HCT116 (cell line): ENCODE data around the gene NDUFAF2. TPM values are rescaled to one million over a fixed set of nuclear protein-coding genes. Genes with fewer than 3 reads are reported as not detected.

ENCODE experiments used
- ATAC-seq: fragments of 200-7000 bp; cut with Tn5 transposase; 2 replicates; pipeline ENCODE4 v1.9.1; 2020; ENCODE audit warnings: mild to moderate bottlenecking, moderate library complexity
- BruUV-seq: library from RNA; stranded (reverse); fragments of 400-500 nt; replicated peaks from 2 replicates; lab custom pipeline; 2021; lab: Mats Ljungman, UMichigan
- CTCF ChIA-PET: fragments of 300-600 bp; sonication (Branson Sonifier 250); formaldehyde crosslinking; loops from one replicate; lab custom pipeline; 2021; ENCODE audit warnings: antibody characterized with exemption; lab: Charles Lee
- POLR2A ChIA-PET: fragments of 300-600, 350-600 bp; sonication (Branson Sonifier 250); formaldehyde crosslinking; loops from one replicate; lab custom pipeline; 2021; ENCODE audit warnings: antibody characterized with exemption; lab: Charles Lee
- RAD21 ChIA-PET, 2 experiments: fragments of 300-600 bp; sonication (Branson Sonifier 250); formaldehyde crosslinking; loops; one replicate each; lab custom pipeline; 2023; ENCODE audit warnings: low total read pairs in 2 of 2; ENCODE audit not compliant: uncharacterized antibody in 2 of 2, unreplicated experiment in 2 of 2, low non-redundant PET in 1 of 2; lab: Charles Lee
- DNase-seq: peaks from one replicate; pipeline ENCODE4 v3.0.0-alpha.2; 2010; ENCODE audit warnings: low read depth, low spot score
- H2AFZ ChIP-seq: fragments of 200-600 bp; shearing (Covaris generic), sonication (generic); 2 replicates; pipeline ENCODE4 v1.6.1; 2017; ENCODE audit warnings: low read depth, mixed run types, mixed read lengths, antibody characterized with exemption, low read length; ENCODE audit not compliant: poor library complexity, severe bottlenecking
- H3K27ac ChIP-seq: 2 replicates; pipeline ENCODE4 v1.5.1; 2012; ENCODE audit warnings: low read depth, low read length
- H3K27me3 ChIP-seq: fragments of 200-600 bp; sonication (generic); 2 replicates; pipeline ENCODE4 v1.6.1; 2016; ENCODE audit warnings: mixed run types, low read length, mixed read lengths; ENCODE audit not compliant: insufficient read depth
- H3K36me3 ChIP-seq, 2 experiments: fragments of 200-500 bp in 1 of 2; fragments of 200-600 bp in 1 of 2; sonication (Bioruptor generic) in 1 of 2; sonication (generic) in 1 of 2; 2 replicates each; pipeline versions ENCODE4 v1.5.1 to v1.6.1; 2014 to 2016; ENCODE audit warnings: low read length in 2 of 2, inconsistent platforms in 1 of 2, mixed read lengths in 1 of 2, mixed run types in 1 of 2; ENCODE audit not compliant: insufficient read depth in 2 of 2, control insufficient read depth in 1 of 2
- H3K4me1 ChIP-seq, 2 experiments: fragments of 200-600 bp in 1 of 2; sonication (generic) in 1 of 2; 2 replicates each; pipeline versions ENCODE4 v1.5.1 to v1.6.1; 2012 to 2017; ENCODE audit warnings: low read length in 2 of 2, inconsistent platforms in 1 of 2, mild to moderate bottlenecking in 1 of 2, mixed read lengths in 1 of 2, mixed run types in 1 of 2, moderate library complexity in 1 of 2; ENCODE audit not compliant: insufficient read depth in 2 of 2, control insufficient read depth in 1 of 2
- H3K4me2 ChIP-seq: fragments of 200-600 bp; sonication (generic); 2 replicates; pipeline ENCODE4 v1.6.1; 2017; ENCODE audit warnings: mixed run types, low read length, mixed read lengths
- H3K4me3 ChIP-seq, 2 experiments: fragments of 200-600 bp in 1 of 2; sonication (generic) in 1 of 2; replicated peaks in 1 of 2; 2 replicates each; pipeline ENCODE4 v1.5.1; 2011 to 2016; ENCODE audit warnings: low read length in 2 of 2, control low read depth in 1 of 2, low read depth in 1 of 2, mild to moderate bottlenecking in 1 of 2, mixed read lengths in 1 of 2, mixed run types in 1 of 2
- H3K79me2 ChIP-seq: fragments of 200-600 bp; sonication (generic); 2 replicates; pipeline ENCODE4 v1.6.1; 2017; ENCODE audit warnings: mild to moderate bottlenecking, mixed run types, low read length, moderate library complexity, mixed read lengths; ENCODE audit not compliant: insufficient read depth
- H3K9ac ChIP-seq: fragments of 200-600 bp; sonication (generic); 2 replicates; pipeline ENCODE4 v1.6.1; 2016; ENCODE audit warnings: low read length, mixed read lengths
- H3K9me2 ChIP-seq: fragments of 200-600 bp; sonication (generic), shearing (Covaris generic); 2 replicates; pipeline ENCODE4 v1.6.1; 2017; ENCODE audit warnings: mixed run types, mild to moderate bottlenecking, moderate library complexity; ENCODE audit not compliant: insufficient read depth
- H3K9me3 ChIP-seq, 2 experiments: fragments of 200-500 bp in 1 of 2; fragments of 200-600 bp in 1 of 2; sonication (Bioruptor generic) in 1 of 2; sonication (generic) in 1 of 2; 2 replicates each; pipeline ENCODE4 v1.6.1; 2014 to 2017; ENCODE audit warnings: low read length in 2 of 2, mixed read lengths in 2 of 2, inconsistent platforms in 1 of 2, low read depth in 1 of 2, mild to moderate bottlenecking in 1 of 2, mixed run types in 1 of 2, moderate library complexity in 1 of 2; ENCODE audit not compliant: control insufficient read depth in 1 of 2, insufficient read depth in 1 of 2
- H4K20me1 ChIP-seq: fragments of 200-600 bp; sonication (generic), shearing (Covaris generic); 2 replicates; pipeline ENCODE4 v1.6.1; 2017; ENCODE audit warnings: mixed run types, mild to moderate bottlenecking, moderate library complexity; ENCODE audit not compliant: insufficient read depth
- CBX3 ChIP-seq: IDR thresholded peaks from 2 replicates; pipeline ENCODE4 v1.6.1; 2012; ENCODE audit warnings: low read depth
- CEBPB ChIP-seq: IDR thresholded peaks from 2 replicates; pipeline ENCODE4 v1.6.1; 2012; ENCODE audit warnings: low read depth
- EGR1 ChIP-seq: IDR thresholded peaks from 2 replicates; pipeline ENCODE4 v1.6.1; 2012; ENCODE audit warnings: low read depth
- EZH2 ChIP-seq: fragments of 200-600 bp; sonication (generic); IDR thresholded peaks from 2 replicates; pipeline ENCODE4 v1.6.1; 2017; ENCODE audit warnings: antibody characterized with exemption, mixed run types
- JUND ChIP-seq: IDR thresholded peaks from 2 replicates; pipeline ENCODE4 v1.6.1; 2012
- POLR2A ChIP-seq: IDR thresholded peaks from 2 replicates; pipeline ENCODE4 v1.7.0; 2011; ENCODE audit warnings: borderline replicate concordance; ENCODE audit not compliant: insufficient read depth, insufficient read length; ENCODE audit errors: extremely low read depth
- POLR2AphosphoS5 ChIP-seq: IDR thresholded peaks from 2 replicates; pipeline ENCODE4 v1.6.1; 2011; ENCODE audit warnings: mild to moderate bottlenecking, low read depth, low read length, moderate library complexity
- RAD21 ChIP-seq: IDR thresholded peaks from 2 replicates; pipeline ENCODE4 v1.6.1; 2012; ENCODE audit warnings: low read depth, mild to moderate bottlenecking
- SIN3A ChIP-seq: IDR thresholded peaks from 2 replicates; pipeline ENCODE4 v1.6.1; 2012; ENCODE audit warnings: low read depth
- SP1 ChIP-seq: IDR thresholded peaks from 2 replicates; pipeline ENCODE4 v1.6.1; 2012; ENCODE audit warnings: low read depth
- SRF ChIP-seq: IDR thresholded peaks from 2 replicates; pipeline ENCODE4 v1.6.1; 2012; ENCODE audit warnings: low read depth
- TCF7L2 ChIP-seq: IDR thresholded peaks from 2 replicates; pipeline ENCODE4 v1.7.0; 2011; ENCODE audit warnings: borderline replicate concordance, inconsistent platforms; ENCODE audit not compliant: insufficient read depth, insufficient read length; ENCODE audit errors: extremely low read depth
- ZBTB33 ChIP-seq: IDR thresholded peaks from 2 replicates; pipeline ENCODE4 v1.6.1; 2011; ENCODE audit warnings: mild to moderate bottlenecking, low read length, moderate library complexity; ENCODE audit not compliant: insufficient replicate concordance; ENCODE audit errors: extremely low read depth
- ZFX ChIP-seq: fragments of 450-650 bp; IDR thresholded peaks from 2 replicates; pipeline ENCODE4 v1.6.1; 2017
- ZNF274 ChIP-seq: fragments of 200-500 bp; sonication (Bioruptor generic); IDR thresholded peaks from 2 replicates; pipeline ENCODE4 v1.6.1; 2014; ENCODE audit warnings: mild to moderate bottlenecking, low read depth, low read length, inconsistent platforms
- intact Hi-C: fragments of 100-400 bp; cut with micrococcal nuclease; formaldehyde crosslinking; loops from 2 replicates; pipeline ENCODE4 v1.10.0; 2022
- total RNA-seq: library from RNA; stranded (reverse); gene quantifications from one replicate; pipeline ENCODE4 v1.2.1, GENCODE V29; 2021; ENCODE audit not compliant: unreplicated experiment
- TF ChIP-seq, protein P1 (sequence below): IDR thresholded peaks from 2 replicates; pipeline ENCODE4 v1.6.1; 2012; ENCODE audit warnings: low read depth
- TF ChIP-seq, protein P2 (sequence below): IDR thresholded peaks from 2 replicates; pipeline ENCODE4 v1.6.1; 2012

NDUFAF2 gene
- total RNA-seq, 1 experiment from 2014 or later = 36.9 TPM

DNA sequence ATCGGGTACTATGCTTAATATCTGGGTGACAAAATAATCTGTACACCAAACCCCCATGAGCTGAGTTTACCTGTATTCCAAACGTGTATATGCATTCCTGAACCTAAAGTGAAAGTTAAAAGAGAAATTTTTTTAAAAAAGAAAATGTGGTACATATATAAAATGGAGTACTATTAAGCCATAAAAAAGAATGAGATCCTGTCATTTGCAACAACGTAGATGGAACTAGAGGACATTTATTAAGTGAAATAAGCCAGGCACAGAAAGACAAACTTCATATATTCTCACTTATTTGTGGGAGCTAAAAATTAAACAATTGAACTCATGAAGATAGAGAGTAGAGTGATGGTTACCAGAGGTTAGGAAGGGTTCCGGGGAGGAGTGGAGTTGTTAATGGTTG lies 44.8 kb downstream of the NDUFAF2 start:
- no peak for ATAC-seq
- 0 out of 4 replicates have a peak, but pooled peaks cover 0 to 6% of the 10 kb centered on the region in 2 experiments for H3K36me3 ChIP-seq
- no peaks in the 10 kb centered on the region for H4K20me1 ChIP-seq
- H3K79me2 ChIP-seq = peaks cover 7% of the 10 kb centered on the region; the same call in 1 of the 2 replicates
- no peaks in the 10 kb centered on the region for H3K27me3 ChIP-seq
- H3K4me3 ChIP-seq = no peak overlapping the region
- POLR2A ChIA-PET = no interaction called here
- CTCF ChIA-PET = no interaction called here
- H3K9me3 ChIP-seq = peaks cover 13 to 15% of the 10 kb centered on the region in 2 experiments; a peak in 2 of 4 replicates
- no peak overlapping the region for H3K4me2 ChIP-seq
- RAD21 ChIA-PET = no interaction called here
- H3K9me2 ChIP-seq = no peaks in the 10 kb centered on the region
- no peak for TF ChIP-seq RAD21
- no peak for TF ChIP-seq POLR2A
- TF ChIP-seq SIN3A = no peak
- no peak for TF ChIP-seq CEBPB
- TF ChIP-seq ZFX = no peak
- TF ChIP-seq SRF = no peak
- TF ChIP-seq SP1 = no peak
- no peak for TF ChIP-seq ZNF274
- no peak for TF ChIP-seq JUND
- TF ChIP-seq, protein P1, sequence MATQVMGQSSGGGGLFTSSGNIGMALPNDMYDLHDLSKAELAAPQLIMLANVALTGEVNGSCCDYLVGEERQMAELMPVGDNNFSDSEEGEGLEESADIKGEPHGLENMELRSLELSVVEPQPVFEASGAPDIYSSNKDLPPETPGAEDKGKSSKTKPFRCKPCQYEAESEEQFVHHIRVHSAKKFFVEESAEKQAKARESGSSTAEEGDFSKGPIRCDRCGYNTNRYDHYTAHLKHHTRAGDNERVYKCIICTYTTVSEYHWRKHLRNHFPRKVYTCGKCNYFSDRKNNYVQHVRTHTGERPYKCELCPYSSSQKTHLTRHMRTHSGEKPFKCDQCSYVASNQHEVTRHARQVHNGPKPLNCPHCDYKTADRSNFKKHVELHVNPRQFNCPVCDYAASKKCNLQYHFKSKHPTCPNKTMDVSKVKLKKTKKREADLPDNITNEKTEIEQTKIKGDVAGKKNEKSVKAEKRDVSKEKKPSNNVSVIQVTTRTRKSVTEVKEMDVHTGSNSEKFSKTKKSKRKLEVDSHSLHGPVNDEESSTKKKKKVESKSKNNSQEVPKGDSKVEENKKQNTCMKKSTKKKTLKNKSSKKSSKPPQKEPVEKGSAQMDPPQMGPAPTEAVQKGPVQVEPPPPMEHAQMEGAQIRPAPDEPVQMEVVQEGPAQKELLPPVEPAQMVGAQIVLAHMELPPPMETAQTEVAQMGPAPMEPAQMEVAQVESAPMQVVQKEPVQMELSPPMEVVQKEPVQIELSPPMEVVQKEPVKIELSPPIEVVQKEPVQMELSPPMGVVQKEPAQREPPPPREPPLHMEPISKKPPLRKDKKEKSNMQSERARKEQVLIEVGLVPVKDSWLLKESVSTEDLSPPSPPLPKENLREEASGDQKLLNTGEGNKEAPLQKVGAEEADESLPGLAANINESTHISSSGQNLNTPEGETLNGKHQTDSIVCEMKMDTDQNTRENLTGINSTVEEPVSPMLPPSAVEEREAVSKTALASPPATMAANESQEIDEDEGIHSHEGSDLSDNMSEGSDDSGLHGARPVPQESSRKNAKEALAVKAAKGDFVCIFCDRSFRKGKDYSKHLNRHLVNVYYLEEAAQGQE = no peak
- no peak for TF ChIP-seq POLR2AphosphoS5
- TF ChIP-seq EZH2 = no peak
- TF ChIP-seq ZBTB33 = no peak
- TF ChIP-seq CBX3 = no peak
- TF ChIP-seq EGR1 = no peak
- TF ChIP-seq, protein P2, sequence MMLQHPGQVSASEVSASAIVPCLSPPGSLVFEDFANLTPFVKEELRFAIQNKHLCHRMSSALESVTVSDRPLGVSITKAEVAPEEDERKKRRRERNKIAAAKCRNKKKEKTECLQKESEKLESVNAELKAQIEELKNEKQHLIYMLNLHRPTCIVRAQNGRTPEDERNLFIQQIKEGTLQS = no peak
- TF ChIP-seq TCF7L2 = no peak
- TF ChIP-seq, all 23 proteins: peak for 0
- intact Hi-C loops = no loop called here
- no peak overlapping the region for H2AFZ ChIP-seq
- no peaks in the 10 kb centered on the region for H3K4me1 ChIP-seq
- H3K27ac ChIP-seq = no peak overlapping the region
- H3K9ac ChIP-seq = no peak overlapping the region
- DNase-seq = no peak
- BruUV-seq = no TSS peak
